ENCODE results near the gene EPB42. TPM values are rescaled to one million over a fixed set of nuclear protein-coding genes. Genes with fewer than 3 reads are reported as not detected.

Gene EPB42
- not detected for total RNA-seq

- Histone ChIP-seq H3K4me3 (no peak within 1 kb of the TSS), H3K36me3 (no peaks in the 10 kb centered on the region), H3K9ac (ENCODE audit: low read depth in 2 of 2, low read length in 2 of 2) (no peak within 1 kb of the TSS), H3K27ac (no peak within 1 kb of the TSS), H3K4me1 (no peaks in the 10 kb centered on the region), H3K27me3 (no peaks in the 10 kb centered on the region), H3K9me3 (no peaks in the 10 kb centered on the region)
- no peak for DNase-seq
- TF ChIP-seq CTCF (IDR thresholded peaks at IDR 0.05) = no peak
- intact Hi-C loops (cut with DNase I) = no loop called here
Measured at GRCh38 chr15:43220991-43221403, at the start of gene EPB42. TSS of gene EPB42 (minus strand) at chr15:43221018. CDS start at chr15:43220825, 193 bp downstream.

GRCh38 chr15:43270113-43270665 is 49.4 kb upstream of the EPB42 start:
- H3K27me3 ChIP-seq = no peaks in the 10 kb centered on the region
- intact Hi-C loops (cut with DNase I) = no loop called here
- no peaks in the 10 kb centered on the region for H3K9me3 ChIP-seq
- no peak for TF ChIP-seq CTCF (IDR thresholded peaks at IDR 0.05)
- H3K4me3 ChIP-seq = no peak overlapping the region
- H3K9ac ChIP-seq (ENCODE audit: low read depth in 2 of 2, low read length in 2 of 2) = no peak overlapping the region
- DNase-seq = no peak
- no peak overlapping the region for H3K27ac ChIP-seq
- H3K4me1 ChIP-seq = no peaks in the 10 kb centered on the region
- no peaks in the 10 kb centered on the region for H3K36me3 ChIP-seq

GRCh38 chr15:43268111-43269105 is 47.6 kb upstream of the EPB42 start:
- Histone ChIP-seq H3K27ac (no peak overlapping the region), H3K4me3 (no peak overlapping the region)
- DNase-seq = no peak

GRCh38 chr15:43267439-43267838 is 46.6 kb upstream of the EPB42 start:
- no peaks in the 10 kb centered on the region for H3K4me1 ChIP-seq
- no peaks in the 10 kb centered on the region for H3K36me3 ChIP-seq
- no peak for DNase-seq
- no peak for TF ChIP-seq CTCF (IDR thresholded peaks at IDR 0.05)
- intact Hi-C loops (cut with DNase I) = no loop called here
- H3K27ac ChIP-seq = no peak overlapping the region
- no peak overlapping the region for H3K4me3 ChIP-seq
- H3K9me3 ChIP-seq = no peaks in the 10 kb centered on the region
- H3K9ac ChIP-seq (ENCODE audit: low read depth in 2 of 2, low read length in 2 of 2) = no peak overlapping the region
- no peaks in the 10 kb centered on the region for H3K27me3 ChIP-seq

More at GRCh38 chr15:43268111-43269105, 47.6 kb upstream of the EPB42 start:
- no peaks in the 10 kb centered on the region for H3K4me1 ChIP-seq
- no peaks in the 10 kb centered on the region for H3K9me3 ChIP-seq
- no peak overlapping the region for H3K9ac ChIP-seq (ENCODE audit: low read depth in 2 of 2, low read length in 2 of 2)
- intact Hi-C loops (cut with DNase I) = no loop called here
- no peaks in the 10 kb centered on the region for H3K36me3 ChIP-seq
- TF ChIP-seq CTCF (IDR thresholded peaks at IDR 0.05) = no peak
- H3K27me3 ChIP-seq = no peaks in the 10 kb centered on the region

- intact Hi-C loops (cut with DNase I) = no loop called here
- no peaks in the 10 kb centered on the region for H3K27me3 ChIP-seq
- H3K36me3 ChIP-seq = no peaks in the 10 kb centered on the region
- H3K4me1 ChIP-seq = no peaks in the 10 kb centered on the region
- H3K27ac ChIP-seq = no peak within 1 kb of the TSS
- no peak for TF ChIP-seq CTCF (IDR thresholded peaks at IDR 0.05)
- H3K4me3 ChIP-seq = no peak within 1 kb of the TSS
- H3K9ac ChIP-seq (ENCODE audit: low read depth in 2 of 2, low read length in 2 of 2) = no peak within 1 kb of the TSS
- DNase-seq = no peak
- H3K9me3 ChIP-seq = no peaks in the 10 kb centered on the region
Measured at GRCh38 chr15:43266834-43267233, 46.0 kb upstream of the EPB42 start, which contains the start of gene TGM5. TSS of gene TGM5 (minus strand) at chr15:43266928. CDS start at chr15:43266849, 79 bp downstream.

Measured in colonic mucosa (tissue), 4 donors.